Measurements from ENCODE around the gene FLG2. TPM values are rescaled to one million over a fixed set of nuclear protein-coding genes. Genes with fewer than 3 reads are reported as not detected.

The FLG2 gene
- total RNA-seq (2021; fragmentation: NEBNext Ultra II Directional; extraction: Animal tissue kit (Norgen Biotek cat#: 25700)) = not detected in 2 replicates
- polyA plus RNA-seq (2011; rRNA removed) = not detected in 2 replicates
- not detected for polyA plus RNA-seq (2011; cell fraction: cytosol; rRNA removed)
- not detected for polyA plus RNA-seq (2011; cell fraction: nucleus; rRNA removed)
- polyA plus RNA-seq (2012, experiment 1 of 2) = not detected in 4 replicates
- not detected for polyA plus RNA-seq (2012, experiment 2 of 2)
- not detected for polyA plus RNA-seq (2013, experiment 1 of 2)
- polyA plus RNA-seq (2013, experiment 2 of 2) = not detected
- not detected in 2 replicates for polyA minus RNA-seq (2011; rRNA and poly(A)+ RNA removed)
- polyA minus RNA-seq (2011; cell fraction: cytosol; rRNA and poly(A)+ RNA removed) = not detected
- polyA minus RNA-seq (2011; cell fraction: nucleus; rRNA and poly(A)+ RNA removed) = not detected
- long read RNA-seq, experiment 1 = 0 reads
- long read RNA-seq, experiment 2 = 0 reads

GRCh38 chr1:152359906-152360305 lies at the start of gene FLG2:
Gene FLG2 (minus strand): TSS chr1:152360006. CDS start chr1:152358884, 1,122 bp downstream.
- no peak within 1 kb of the TSS for H4K8ac ChIP-seq (ENCODE audit: extremely low read depth, insufficient read depth, low read length)
- no peaks in the 10 kb centered on the region for H3K79me2 ChIP-seq (ENCODE audit: control insufficient read depth in 1 of 2, insufficient read depth in 2 of 2, low read length in 2 of 2)
- no peak within 1 kb of the TSS for H2BK15ac ChIP-seq (ENCODE audit: low read length)
- no peak within 1 kb of the TSS for H4K5ac ChIP-seq (ENCODE audit: insufficient read length, low read depth, low read length)
- no peaks in the 10 kb centered on the region for H4K20me1 ChIP-seq (replicated peaks in 1 of 2; ENCODE audit: control insufficient read depth in 1 of 2, insufficient read depth in 2 of 2, low read length in 2 of 2)
- no peak within 1 kb of the TSS for H3K14ac ChIP-seq (ENCODE audit: insufficient read length)
- H2AK5ac ChIP-seq (ENCODE audit: low read depth, low read length) = no peak within 1 kb of the TSS
- H2BK5ac ChIP-seq (ENCODE audit: low read depth, low read length) = no peak within 1 kb of the TSS
- H3K36me3 ChIP-seq (ENCODE audit: control insufficient read depth in 2 of 4, insufficient read depth in 4 of 4, low read length in 3 of 4) = no peaks in the 10 kb centered on the region; a peak in 2 of 8 replicates
- H3K9me3 ChIP-seq (ENCODE audit: insufficient read depth in 2 of 2, low read depth in 1 of 2, low read length in 1 of 2) = peaks cover 76 to 86% of the 10 kb centered on the region in 2 experiments
- no peak for FAIRE-seq
- CTCF ChIA-PET (ENCODE audit: partially characterized antibody) = no interaction called here
- no peak within 1 kb of the TSS for H3K4ac ChIP-seq (replicated peaks; ENCODE audit: insufficient read length, low read depth, low read length)
- no peak within 1 kb of the TSS for H3K23ac ChIP-seq (ENCODE audit: insufficient read length)
- POLR2A ChIA-PET (ENCODE audit: partially characterized antibody) = no interaction called here
- no peaks in the 10 kb centered on the region for H3K79me1 ChIP-seq (ENCODE audit: low read depth, low read length)
- H3K4me3 ChIP-seq (ENCODE audit: extremely low read depth in 1 of 4, insufficient read depth in 2 of 4, low read depth in 3 of 4, low read length in 4 of 4) = no peak within 1 kb of the TSS
- no peaks in the 10 kb centered on the region for H3K4me1 ChIP-seq (replicated peaks in 1 of 4; ENCODE audit: control insufficient read depth in 3 of 4, insufficient read depth in 4 of 4, low read length in 3 of 4)
- no peak within 1 kb of the TSS for H3K27ac ChIP-seq (ENCODE audit: low read depth, low read length)
- no peak within 1 kb of the TSS for H3K4me2 ChIP-seq (ENCODE audit: insufficient read depth in 1 of 2, low read depth in 2 of 2, low read length in 2 of 2)
- no peaks in the 10 kb centered on the region for H3K23me2 ChIP-seq (ENCODE audit: low read depth, low read length)
- no peak within 1 kb of the TSS for H3K9ac ChIP-seq (replicated peaks in 1 of 4; ENCODE audit: extremely low read depth in 1 of 4, low read depth in 3 of 4, low read length in 3 of 4)
- no peak within 1 kb of the TSS for H3K18ac ChIP-seq (ENCODE audit: extremely low read depth, low read length)
- H3K56ac ChIP-seq (replicated peaks; ENCODE audit: insufficient read length, low read depth, low read length) = no peak within 1 kb of the TSS
- H3K27me3 ChIP-seq (replicated peaks in 1 of 4; ENCODE audit: control insufficient read depth in 3 of 4, extremely low read depth in 1 of 4, insufficient read depth in 3 of 4, low read length in 3 of 4) = no peaks in the 10 kb centered on the region
- H2BK12ac ChIP-seq (ENCODE audit: low read depth, low read length) = no peak within 1 kb of the TSS
- no peak within 1 kb of the TSS for H2AFZ ChIP-seq (ENCODE audit: low read length)
- no peak for DNase-seq (ENCODE audit: low read depth in 1 of 2, low spot score in 2 of 2)
- 84% methylated on average over 2 of the region's 2 CpGs; no CpG with 5 or more reads in 1 of the 2 experiments for WGBS, 2 experiments (ENCODE audit: extremely low coverage in 1 of 2, insufficient coverage in 1 of 2, insufficient read length in 1 of 2, insufficient replicate concordance in 2 of 2, low coverage in 1 of 2, low lambda C conversion rate in 2 of 2, missing lambda C conversion rate in 1 of 2)
- H2BK20ac ChIP-seq (ENCODE audit: low read length) = no peak within 1 kb of the TSS
- no peak within 1 kb of the TSS for H4K91ac ChIP-seq (replicated peaks; ENCODE audit: insufficient read length, low read length)
- no peak within 1 kb of the TSS for H2BK120ac ChIP-seq (replicated peaks; ENCODE audit: low read depth, low read length)
- TF ChIP-seq HDAC6 (IDR thresholded peaks at IDR 0.05; ENCODE audit: low read depth, low read length) (no peak), RAD21 (IDR thresholded peaks at IDR 0.05 in 1 of 2, conservative IDR thresholded peaks at IDR 0.05 in 1 of 2; ENCODE audit: low read depth in 2 of 2, low read length in 2 of 2) (no peak), RXRA (IDR thresholded peaks at IDR 0.05; ENCODE audit: insufficient read depth, low read depth, low read length) (no peak), TEAD4 (IDR thresholded peaks at IDR 0.05; ENCODE audit: low read depth, low read length) (no peak)
